A549 (cell line): Measurements from ENCODE around the gene PLEKHA1. TPM values are rescaled to one million over a fixed set of nuclear protein-coding genes. Genes with fewer than 3 reads are reported as not detected.

Experiments used
- ATAC-seq, 2 experiments: fragments of 200-7000 bp in 1 of 2; fragments of >200 bp in 1 of 2; cut with Nextera tagmentation in 1 of 2; cut with Tn5 transposase in 1 of 2; 3 replicates each; pipeline versions ENCODE4 v1.8.0 to v1.9.1; 2018 to 2020; ENCODE audit warnings: mild to moderate bottlenecking in 1 of 2, moderate library complexity in 1 of 2
- CTCF ChIA-PET: fragments of 300-600 bp; sonication (Branson Sonifier 250); formaldehyde crosslinking; extraction: SDS; loops from one replicate; lab custom pipeline; 2021; ENCODE audit warnings: antibody characterized with exemption, inconsistent platforms; lab: Yijun Ruan, JAX
- POLR2A ChIA-PET: fragments of 350-600 bp; formaldehyde crosslinking; extraction: SDS; loops from one replicate; lab custom pipeline; 2021; ENCODE audit warnings: antibody characterized with exemption, inconsistent platforms; lab: Yijun Ruan, JAX
- DNase-seq, 2 experiments: peaks; one replicate each; pipeline versions ENCODE4 v3.0.0 to v3.0.0-alpha.2; 2011 to 2016; ENCODE audit warnings: low read depth in 1 of 2, low spot score in 1 of 2
- FAIRE-seq: peaks from 2 replicates; lab custom pipeline; 2011; peaks lifted over from hg19 to GRCh38; lab: Jason Lieb, UNC
- H3K27ac ChIP-seq, 2 experiments: fragments of >200 bp; sonication (Bioruptor Twin); formaldehyde crosslinking; 3 replicates each; pipeline ENCODE4 v1.5.1; 2016 to 2017
- H3K4me1 ChIP-seq: fragments of >200 bp; sonication (Bioruptor Twin); formaldehyde crosslinking; 3 replicates; pipeline ENCODE4 v1.6.1; 2016
- H3K4me2 ChIP-seq: fragments of >200 bp; sonication (Bioruptor Twin); formaldehyde crosslinking; 3 replicates; pipeline ENCODE4 v1.6.1; 2016
- H3K4me3 ChIP-seq: fragments of >200 bp; sonication (Bioruptor Twin); formaldehyde crosslinking; 3 replicates; pipeline ENCODE4 v1.5.1; 2016
- H3K9me3 ChIP-seq: fragments of >200 bp; sonication (Bioruptor Twin); formaldehyde crosslinking; 3 replicates; pipeline ENCODE4 v1.6.1; 2016
- ATOH8 ChIP-seq: fragments of 250-450 bp; sonication (Bioruptor Pico); IDR thresholded peaks from 2 replicates; pipeline ENCODE4 v1.5.0; 2020; ENCODE audit warnings: low read depth, mild to moderate bottlenecking, moderate library complexity
- BHLHE40 ChIP-seq: IDR thresholded peaks from 2 replicates; pipeline ENCODE4 v1.6.1; 2012; ENCODE audit warnings: low read depth, low read length, inconsistent platforms
- CEBPB ChIP-seq, 2 experiments: fragments of >200 bp in 1 of 2; sonication (Bioruptor Twin) in 1 of 2; formaldehyde crosslinking in 1 of 2; IDR thresholded peaks; 2 replicates each; pipeline ENCODE4 v1.6.1; 2012 to 2016
- E2F6 ChIP-seq: IDR thresholded peaks from 2 replicates; pipeline ENCODE4 v1.6.1; 2012; ENCODE audit warnings: low read depth, borderline replicate concordance
- EHF ChIP-seq: fragments of 250-450 bp; sonication (Bioruptor Pico); IDR thresholded peaks from 2 replicates; pipeline ENCODE4 v1.5.0; 2020; ENCODE audit warnings: mild to moderate bottlenecking
- ELK1 ChIP-seq: fragments of 150-350 bp; IDR thresholded peaks from 2 replicates; pipeline ENCODE4 v1.6.1; 2014; ENCODE audit warnings: low read depth, mild to moderate bottlenecking, low read length
- ESRRA ChIP-seq: fragments of 150-350 bp; IDR thresholded peaks from 2 replicates; pipeline ENCODE4 v1.6.1; 2014; ENCODE audit warnings: mild to moderate bottlenecking, low read length, borderline replicate concordance
- FOSB ChIP-seq: fragments of 250-450 bp; sonication (Bioruptor Pico); IDR thresholded peaks from 2 replicates; pipeline ENCODE4 v1.5.0; 2020; ENCODE audit warnings: mild to moderate bottlenecking, moderate library complexity
- GATA3 ChIP-seq: IDR thresholded peaks from 2 replicates; pipeline ENCODE4 v1.6.1; 2012; ENCODE audit warnings: borderline replicate concordance
- HDAC2 ChIP-seq: fragments of 200-600 bp; sonication (generic); IDR thresholded peaks from 2 replicates; pipeline ENCODE4 v1.6.1; 2016
- HEYL ChIP-seq: fragments of 250-450 bp; sonication (Bioruptor Pico); IDR thresholded peaks from 2 replicates; pipeline ENCODE4 v1.8.0; 2021; ENCODE audit warnings: mild to moderate bottlenecking, moderate library complexity
- HOXA7 ChIP-seq: fragments of 250-450 bp; sonication (Bioruptor Pico); IDR thresholded peaks from 2 replicates; pipeline ENCODE4 v1.5.0; 2020; ENCODE audit warnings: mild to moderate bottlenecking, moderate library complexity
- HOXB13 ChIP-seq: fragments of 250-450 bp; sonication (Bioruptor Pico); IDR thresholded peaks from 2 replicates; pipeline ENCODE4 v1.5.0; 2020; ENCODE audit warnings: low read depth, mild to moderate bottlenecking, moderate library complexity
- KDM1A ChIP-seq: fragments of 200-600 bp; sonication (generic); IDR thresholded peaks from 2 replicates; pipeline ENCODE4 v1.6.1; 2016; ENCODE audit warnings: low read depth, mild to moderate bottlenecking
- MAX ChIP-seq: IDR thresholded peaks from 2 replicates; pipeline ENCODE4 v1.6.1; 2012
- NFE2L2 ChIP-seq: fragments of 150-350 bp; conservative IDR thresholded peaks from 2 replicates; pipeline ENCODE4 v1.6.1; 2014; ENCODE audit warnings: low read length
- NR3C1 ChIP-seq: fragments of >200 bp; sonication (Bioruptor Twin); formaldehyde crosslinking; IDR thresholded peaks from 3 replicates; pipeline ENCODE4 v1.6.1; 2017
- RARB ChIP-seq: fragments of 250-450 bp; sonication (Bioruptor Pico); IDR thresholded peaks from 2 replicates; pipeline ENCODE4 v1.8.0; 2021; ENCODE audit warnings: mild to moderate bottlenecking, moderate library complexity
- RFX5 ChIP-seq: fragments of 450-650 bp; IDR thresholded peaks from 2 replicates; pipeline ENCODE4 v1.7.1; 2014; ENCODE audit warnings: antibody characterized with exemption, mild to moderate bottlenecking, moderate library complexity
- TP53 ChIP-seq: fragments of 250-450 bp; sonication (Bioruptor Pico); IDR thresholded peaks from 2 replicates; pipeline ENCODE4 v1.5.0; 2021; ENCODE audit warnings: mild to moderate bottlenecking, moderate library complexity
- ZC3H11A ChIP-seq: fragments of 450-650 bp; IDR thresholded peaks from 2 replicates; pipeline ENCODE4 v1.6.1; 2014; ENCODE audit warnings: antibody characterized with exemption, mild to moderate bottlenecking
- ZSCAN20 ChIP-seq: fragments of 250-450 bp; sonication (Bioruptor Pico); IDR thresholded peaks from 2 replicates; pipeline ENCODE4 v1.8.0; 2022; ENCODE audit warnings: mild to moderate bottlenecking, moderate library complexity
- WGBS: methylation state at CpG from one replicate; pipeline ENCODE4 v1.1.6; 2017; ENCODE audit errors: missing lambda C conversion rate; 5-methylcytosine and 5-hydroxymethylcytosine counted together
- polyA plus RNA-seq, 4 experiments: library from polyadenylated mRNA; depleted of rRNA in 3 of 4; stranded (reverse); fragments of >200 nt; fragmentation: RNase III in 1 of 4; extraction: RNeasy Plus Mini Kit Qiagen cat#74134 plus additional on column Dnase treatment in 1 of 4; gene quantifications; 2 replicates in 3 of 4; 3 replicates in 1 of 4; pipeline ENCODE4 v1.2.3, GENCODE V29; 2011 to 2017
- TF ChIP-seq, protein P1 (sequence below): fragments of 200-600 bp; sonication (generic); IDR thresholded peaks from 2 replicates; pipeline ENCODE4 v1.6.1; 2016; ENCODE audit warnings: antibody characterized with exemption, mild to moderate bottlenecking, moderate library complexity
- TF ChIP-seq, protein P2 (sequence below): fragments of 250-450 bp; sonication (Bioruptor Pico); IDR thresholded peaks from 2 replicates; pipeline ENCODE4 v1.5.0; 2021; ENCODE audit warnings: mild to moderate bottlenecking, moderate library complexity, borderline replicate concordance

PLEKHA1 gene
- polyA plus RNA-seq, 2 of the 4 experiments (the other 2 are of a cell fraction) = 26.7 to 62.4 TPM

DNA sequence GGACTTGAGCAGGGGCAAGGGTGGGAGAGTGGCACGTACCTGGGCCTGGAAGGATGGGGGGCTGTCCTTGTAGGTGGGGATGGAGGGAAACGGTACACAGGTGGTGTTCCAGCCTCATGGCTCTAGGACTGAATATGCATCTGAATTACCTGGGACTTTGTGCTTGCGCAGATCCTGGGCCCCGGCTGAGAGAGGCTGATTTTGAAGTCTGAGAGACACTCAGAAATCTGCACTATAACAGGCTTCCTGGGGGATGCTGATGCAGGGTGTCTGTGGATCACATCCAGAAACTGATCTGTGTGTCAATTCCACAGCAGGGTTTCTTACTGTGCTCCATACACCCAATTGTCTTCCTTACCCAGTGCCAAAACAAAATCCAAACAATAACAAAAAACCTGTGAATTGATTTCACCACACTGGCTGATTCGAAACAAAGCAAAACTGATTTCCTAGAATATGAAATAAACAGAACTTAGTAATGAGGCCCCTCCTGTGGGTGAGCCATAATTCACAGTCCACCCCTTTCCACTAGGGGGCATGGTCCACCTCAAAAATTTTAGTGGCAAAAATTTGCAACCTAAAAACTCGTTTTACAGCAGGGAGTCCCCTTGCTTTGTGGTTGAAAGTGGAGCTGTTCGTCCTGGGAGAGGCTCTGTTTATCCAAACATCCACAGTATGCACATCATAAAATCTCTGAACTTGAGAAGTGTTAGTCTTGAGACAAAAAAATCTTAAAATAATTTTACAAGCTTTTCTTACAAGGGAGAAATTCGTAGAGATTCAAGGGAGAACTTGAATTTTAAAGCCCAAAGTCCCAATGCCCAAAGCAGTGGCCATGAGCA lies 32.0 kb upstream of the PLEKHA1 start (continued):
- no peak for TF ChIP-seq ELK1

GRCh38 chr10:122343135-122343800 lies 31.2 kb upstream of the PLEKHA1 start:
- H3K4me2 ChIP-seq = no peak overlapping the region
- peaks cover 4% of the 10 kb centered on the region; the same call in 1 of the 3 replicates for H3K9me3 ChIP-seq
- POLR2A ChIA-PET = interaction anchor here (1.1 kb wide), 1 partner anchor 35 kb away, joined by 3 read pairs; no protein-coding TSS in a partner anchor
- ATAC-seq = no peak
- H3K27ac ChIP-seq = no peak overlapping the region
- H3K4me3 ChIP-seq = no peak overlapping the region
- CTCF ChIA-PET = interaction anchor here (0.7 to 4.1 kb wide), 25 partner anchors 8 to 234 kb away, joined by 3 to 38 read pairs (median 6); partner anchors contain the start of gene PLEKHA1
- WGBS = 85% methylated on average over 11 of the region's 11 CpGs
- DNase-seq = no peak
- FAIRE-seq = no peak
- H3K4me1 ChIP-seq = peaks cover 16% of the 10 kb centered on the region
- TF ChIP-seq, protein P1, sequence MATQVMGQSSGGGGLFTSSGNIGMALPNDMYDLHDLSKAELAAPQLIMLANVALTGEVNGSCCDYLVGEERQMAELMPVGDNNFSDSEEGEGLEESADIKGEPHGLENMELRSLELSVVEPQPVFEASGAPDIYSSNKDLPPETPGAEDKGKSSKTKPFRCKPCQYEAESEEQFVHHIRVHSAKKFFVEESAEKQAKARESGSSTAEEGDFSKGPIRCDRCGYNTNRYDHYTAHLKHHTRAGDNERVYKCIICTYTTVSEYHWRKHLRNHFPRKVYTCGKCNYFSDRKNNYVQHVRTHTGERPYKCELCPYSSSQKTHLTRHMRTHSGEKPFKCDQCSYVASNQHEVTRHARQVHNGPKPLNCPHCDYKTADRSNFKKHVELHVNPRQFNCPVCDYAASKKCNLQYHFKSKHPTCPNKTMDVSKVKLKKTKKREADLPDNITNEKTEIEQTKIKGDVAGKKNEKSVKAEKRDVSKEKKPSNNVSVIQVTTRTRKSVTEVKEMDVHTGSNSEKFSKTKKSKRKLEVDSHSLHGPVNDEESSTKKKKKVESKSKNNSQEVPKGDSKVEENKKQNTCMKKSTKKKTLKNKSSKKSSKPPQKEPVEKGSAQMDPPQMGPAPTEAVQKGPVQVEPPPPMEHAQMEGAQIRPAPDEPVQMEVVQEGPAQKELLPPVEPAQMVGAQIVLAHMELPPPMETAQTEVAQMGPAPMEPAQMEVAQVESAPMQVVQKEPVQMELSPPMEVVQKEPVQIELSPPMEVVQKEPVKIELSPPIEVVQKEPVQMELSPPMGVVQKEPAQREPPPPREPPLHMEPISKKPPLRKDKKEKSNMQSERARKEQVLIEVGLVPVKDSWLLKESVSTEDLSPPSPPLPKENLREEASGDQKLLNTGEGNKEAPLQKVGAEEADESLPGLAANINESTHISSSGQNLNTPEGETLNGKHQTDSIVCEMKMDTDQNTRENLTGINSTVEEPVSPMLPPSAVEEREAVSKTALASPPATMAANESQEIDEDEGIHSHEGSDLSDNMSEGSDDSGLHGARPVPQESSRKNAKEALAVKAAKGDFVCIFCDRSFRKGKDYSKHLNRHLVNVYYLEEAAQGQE = no peak
- no peak for TF ChIP-seq NR3C1
- no peak for TF ChIP-seq ZC3H11A
- TF ChIP-seq EHF (CRISPR knock-in tag) = no peak
- no peak for TF ChIP-seq NFE2L2
- no peak for TF ChIP-seq BHLHE40
- TF ChIP-seq MAX = no peak
- TF ChIP-seq KDM1A = no peak
- TF ChIP-seq HOXA7 = no peak
- no peak for TF ChIP-seq FOSB
- TF ChIP-seq, protein P2, sequence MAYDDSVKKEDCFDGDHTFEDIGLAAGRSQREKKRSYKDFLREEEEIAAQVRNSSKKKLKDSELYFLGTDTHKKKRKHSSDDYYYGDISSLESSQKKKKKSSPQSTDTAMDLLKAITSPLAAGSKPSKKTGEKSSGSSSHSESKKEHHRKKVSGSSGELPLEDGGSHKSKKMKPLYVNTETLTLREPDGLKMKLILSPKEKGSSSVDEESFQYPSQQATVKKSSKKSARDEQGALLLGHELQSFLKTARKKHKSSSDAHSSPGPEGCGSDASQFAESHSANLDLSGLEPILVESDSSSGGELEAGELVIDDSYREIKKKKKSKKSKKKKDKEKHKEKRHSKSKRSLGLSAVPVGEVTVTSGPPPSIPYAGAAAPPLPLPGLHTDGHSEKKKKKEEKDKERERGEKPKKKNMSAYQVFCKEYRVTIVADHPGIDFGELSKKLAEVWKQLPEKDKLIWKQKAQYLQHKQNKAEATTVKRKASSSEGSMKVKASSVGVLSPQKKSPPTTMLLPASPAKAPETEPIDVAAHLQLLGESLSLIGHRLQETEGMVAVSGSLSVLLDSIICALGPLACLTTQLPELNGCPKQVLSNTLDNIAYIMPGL (CRISPR knock-in tag) = no peak
- TF ChIP-seq RFX5 = no peak

GRCh38 chr10:122343936-122344335 lies 30.6 kb upstream of the PLEKHA1 start:
- Histone ChIP-seq H3K27ac (0 out of 6 replicates have a peak overlapping the region, but pooled peaks of 1 of the 2 experiments have one; percentile 54), H3K4me3 (no peak overlapping the region), H3K4me2 (no peak overlapping the region), H3K9me3 (peaks cover 4% of the 10 kb centered on the region; the same call in 1 of the 3 replicates), H3K4me1 (peaks cover 16% of the 10 kb centered on the region)
- 84% methylated on average over 8 of the region's 8 CpGs for WGBS
- FAIRE-seq (no peak), DNase-seq (no peak), ATAC-seq (no peak)
- POLR2A ChIA-PET = no interaction called here
- CTCF ChIA-PET = interaction anchor here (1.0 to 4.1 kb wide), 11 partner anchors 8 to 222 kb away, joined by 3 to 38 read pairs (median 7); no protein-coding TSS in a partner anchor
- TF ChIP-seq HEYL (CRISPR knock-in tag) (no peak), TP53 (CRISPR knock-in tag) (no peak), ZSCAN20 (no peak), HOXB13 (CRISPR knock-in tag) (no peak), CEBPB (IDR thresholded peaks at IDR 0.05) (no peak), RFX5 (no peak), E2F6 (no peak), ZC3H11A (no peak), RARB (CRISPR knock-in tag) (no peak), ELK1 (no peak), HDAC2 (no peak), HOXA7 (no peak), ESRRA (no peak), ATOH8 (no peak), GATA3 (no peak)
